Pancreas (tissue), 10 donors: ENCODE measurements around the gene FOCAD. TPM values are rescaled to one million over a fixed set of nuclear protein-coding genes. Genes with fewer than 3 reads are reported as not detected.

Experiments
- ATAC-seq, 4 donors: fragments of 200-7000 bp; cut with Tn5 transposase; one replicate each; pipeline versions ENCODE4 v1.8.0 to v1.9.1; 2020; ENCODE audit warnings: mild to moderate bottlenecking in 4 of 4, moderate library complexity in 4 of 4
- DNase-seq, 6 donors: peaks; one replicate each; pipeline ENCODE4 v3.0.0-alpha.2; 2020
- FAIRE-seq: peaks from 2 replicates; lab custom pipeline; 2012; peaks lifted over from hg19 to GRCh38; lab: Jason Lieb, UNC
- H3K27ac ChIP-seq, 4 donors: fragments of 200-600 bp; sonication (generic); 1 replicate in 3 of 4; 2 replicates in 1 of 4; pipeline versions ENCODE4 v1.5.0 to v1.8.0; 2020
- H3K27me3 ChIP-seq, 4 donors: fragments of 200-600 bp; one replicate each; pipeline ENCODE4 v1.8.0; 2021
- H3K36me3 ChIP-seq, 3 donors: fragments of 200-600 bp; sonication (generic) in 1 of 3; one replicate each; pipeline versions ENCODE4 v1.5.0 to v1.8.0; 2020 to 2021
- H3K4me1 ChIP-seq, 3 donors: fragments of 200-600 bp; one replicate each; pipeline ENCODE4 v1.8.0; 2021
- H3K4me3 ChIP-seq, 4 donors: fragments of 200-600 bp; sonication (generic) in 2 of 4; one replicate each; pipeline versions ENCODE4 v1.5.0 to v1.8.0; 2020 to 2021
- H3K9me3 ChIP-seq, 4 donors: fragments of 200-600 bp; one replicate each; pipeline ENCODE4 v1.8.0; 2021
- WGBS, 2 donors: extraction: QIAGEN DNeasy Blood & Tissue Kit; methylation state at CpG; one replicate each; pipeline ENCODE4 v1.1.7; 2013; 5-methylcytosine and 5-hydroxymethylcytosine counted together
- intact Hi-C, 3 donors: fragments of 100-400 bp; cut with DNase I; formaldehyde crosslinking; loops; one replicate each; pipeline versions ENCODE4 v1.11.1 to v1.14.2; 2022
- polyA plus RNA-seq, 2 donors: library from polyadenylated mRNA; stranded (reverse); fragments of 200-250 nt; gene quantifications; one replicate each; pipeline ENCODE4 v1.2.3, GENCODE V29; 2013
- total RNA-seq, 6 donors: library from RNA; stranded (reverse); fragmentation: NEBNext Ultra II Directional in 4 of 6; extraction: Animal tissue kit (Norgen Biotek cat#: 25700) in 4 of 6; gene quantifications; one replicate each; pipeline versions ENCODE4 v1.2.1 to v1.2.4, GENCODE V29; 2021 to 2023
- TF ChIP-seq, protein P1 (sequence below), 4 donors: fragments of 200-600 bp; sonication (generic) in 3 of 4; IDR thresholded peaks; one replicate each; pipeline versions ENCODE4 v1.5.0 to v1.8.0; 2021; ENCODE audit warnings: antibody characterized with exemption in 4 of 4
- donor health status: healthy with polysubstance abuse.
- donor health status: DM: no; HTN: no; CAD: no; lungs with moderate emphysema.
- donor health status: DM: no; HTN: no; CAD: no.
- donor health status: control.
- donor health status: control.
- donor health status: Bipolar disorder and iron deficiency.
- donor health status: DM: yes; HTN: yes; CAD: no.
- donor health status: DM: no; HTN: no; CAD: no.
- donor health status: DM: no; HTN: no; CAD: no.
- donor health status: DM: yes; HTN: yes; CAD: no.

The FOCAD gene
- total and polyA plus RNA-seq, 8 donors, result 5.4 to 27.7 (median 16.8) TPM

GRCh38 chr9:20790721-20791120, 106.7 kb downstream of the FOCAD start:
- Histone ChIP-seq H3K9me3 (no peaks in the 10 kb centered on the region), H3K27me3 (no peaks in the 10 kb centered on the region), H3K4me3 (no peak overlapping the region), H3K4me1 (peaks cover 0 to 5% (median 0%) of the 10 kb centered on the region in 3 donors), H3K36me3 (no peaks in the 10 kb centered on the region), H3K27ac (no peak overlapping the region)
- ATAC-seq, result no peak
- intact Hi-C loops, result no loop called here
- TF ChIP-seq, protein P1, sequence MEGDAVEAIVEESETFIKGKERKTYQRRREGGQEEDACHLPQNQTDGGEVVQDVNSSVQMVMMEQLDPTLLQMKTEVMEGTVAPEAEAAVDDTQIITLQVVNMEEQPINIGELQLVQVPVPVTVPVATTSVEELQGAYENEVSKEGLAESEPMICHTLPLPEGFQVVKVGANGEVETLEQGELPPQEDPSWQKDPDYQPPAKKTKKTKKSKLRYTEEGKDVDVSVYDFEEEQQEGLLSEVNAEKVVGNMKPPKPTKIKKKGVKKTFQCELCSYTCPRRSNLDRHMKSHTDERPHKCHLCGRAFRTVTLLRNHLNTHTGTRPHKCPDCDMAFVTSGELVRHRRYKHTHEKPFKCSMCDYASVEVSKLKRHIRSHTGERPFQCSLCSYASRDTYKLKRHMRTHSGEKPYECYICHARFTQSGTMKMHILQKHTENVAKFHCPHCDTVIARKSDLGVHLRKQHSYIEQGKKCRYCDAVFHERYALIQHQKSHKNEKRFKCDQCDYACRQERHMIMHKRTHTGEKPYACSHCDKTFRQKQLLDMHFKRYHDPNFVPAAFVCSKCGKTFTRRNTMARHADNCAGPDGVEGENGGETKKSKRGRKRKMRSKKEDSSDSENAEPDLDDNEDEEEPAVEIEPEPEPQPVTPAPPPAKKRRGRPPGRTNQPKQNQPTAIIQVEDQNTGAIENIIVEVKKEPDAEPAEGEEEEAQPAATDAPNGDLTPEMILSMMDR (IDR thresholded peaks at IDR 0.05), result no peak
- no peak for DNase-seq
- WGBS, 2 donors, result 95 to 96% methylated on average over 2 of the region's 2 CpGs
- FAIRE-seq, result no peak

GRCh38 chr9:20791682-20792081, 107.6 kb downstream of the FOCAD start:
- ATAC-seq (no peak), FAIRE-seq (no peak), DNase-seq (no peak)
- TF ChIP-seq, protein P1 (IDR thresholded peaks at IDR 0.05), result no peak
- Histone ChIP-seq H3K4me1 (peaks cover 0 to 5% (median 0%) of the 10 kb centered on the region in 3 donors), H3K4me3 (no peak overlapping the region), H3K9me3 (no peaks in the 10 kb centered on the region), H3K27me3 (no peaks in the 10 kb centered on the region), H3K36me3 (no peaks in the 10 kb centered on the region), H3K27ac (no peak overlapping the region)
- intact Hi-C loops, result no loop called here
- 95 to 97% methylated on average over 1 of the region's 1 CpG for WGBS, 2 donors

GRCh38 chr9:20804489-20805250, 120.6 kb downstream of the FOCAD start:
- DNase-seq, result no peak
- 82 to 83% methylated on average over 11 of the region's 11 CpGs for WGBS, 2 donors
- no peak for FAIRE-seq
- H3K9me3 ChIP-seq, result no peaks in the 10 kb centered on the region
- H3K36me3 ChIP-seq, result no peaks in the 10 kb centered on the region
- no peak overlapping the region for H3K27ac ChIP-seq
- peaks cover 0 to 4% (median 0%) of the 10 kb centered on the region in 3 donors for H3K4me1 ChIP-seq
- TF ChIP-seq, protein P1 (IDR thresholded peaks at IDR 0.05), result no peak
- H3K27me3 ChIP-seq, result no peaks in the 10 kb centered on the region
- ATAC-seq, result no peak
- H3K4me3 ChIP-seq, result no peak overlapping the region
- intact Hi-C loops, result no loop called here

DNA sequence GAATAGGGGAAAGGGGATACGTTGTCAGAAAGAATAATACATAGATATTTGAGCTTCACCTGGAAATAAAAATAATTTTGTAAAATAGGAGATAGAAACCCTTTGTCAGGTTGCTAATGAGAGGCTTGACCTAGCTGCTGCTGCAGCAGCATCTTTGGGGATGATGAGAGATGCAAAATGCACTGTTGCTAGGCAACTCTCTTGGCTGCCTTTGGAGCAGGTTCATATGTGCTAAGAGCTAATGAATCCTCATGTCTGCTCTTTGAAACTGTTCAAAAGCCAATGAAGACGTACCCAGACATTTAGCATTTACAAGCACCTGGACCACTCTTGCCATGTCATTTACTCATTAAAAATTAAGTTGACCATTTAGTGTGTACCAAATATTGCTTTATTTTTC, 121.7 kb downstream of the FOCAD start:
- H3K27ac ChIP-seq, result no peak overlapping the region
- TF ChIP-seq, protein P1 (IDR thresholded peaks at IDR 0.05), result no peak
- WGBS, 2 donors, result 89 to 91% methylated on average over 2 of the region's 2 CpGs
- H3K4me3 ChIP-seq, result no peak overlapping the region
- no peaks in the 10 kb centered on the region for H3K9me3 ChIP-seq
- H3K4me1 ChIP-seq, result peaks cover 0 to 4% (median 0%) of the 10 kb centered on the region in 3 donors
- ATAC-seq, result no peak
- no peak for FAIRE-seq
- no peak for DNase-seq
- no peaks in the 10 kb centered on the region for H3K36me3 ChIP-seq
- intact Hi-C loops, result no loop called here
- no peaks in the 10 kb centered on the region for H3K27me3 ChIP-seq

GRCh38 chr9:20808002-20808401, 123.9 kb downstream of the FOCAD start:
- Histone ChIP-seq H3K36me3 (no peaks in the 10 kb centered on the region), H3K4me1 (no peaks in the 10 kb centered on the region), H3K27ac (no peak overlapping the region), H3K27me3 (no peaks in the 10 kb centered on the region), H3K9me3 (no peaks in the 10 kb centered on the region), H3K4me3 (no peak overlapping the region)
- ATAC-seq (no peak), FAIRE-seq (no peak), DNase-seq (no peak)
- TF ChIP-seq, protein P1 (IDR thresholded peaks at IDR 0.05), result no peak
- intact Hi-C loops, result no loop called here
- WGBS, 2 donors, result 72 to 84% methylated on average over 8 of the region's 8 CpGs
